ENCODE measurements around the gene MUSK. TPM values are rescaled to one million over a fixed set of nuclear protein-coding genes. Genes with fewer than 3 reads are reported as not detected.
A peak's percentile ranks its signal among the peaks of the same experiment; 100 is the strongest.

Gene MUSK
- total RNA-seq, 1 donor from 2014 or later = 0.24 TPM

DNA sequence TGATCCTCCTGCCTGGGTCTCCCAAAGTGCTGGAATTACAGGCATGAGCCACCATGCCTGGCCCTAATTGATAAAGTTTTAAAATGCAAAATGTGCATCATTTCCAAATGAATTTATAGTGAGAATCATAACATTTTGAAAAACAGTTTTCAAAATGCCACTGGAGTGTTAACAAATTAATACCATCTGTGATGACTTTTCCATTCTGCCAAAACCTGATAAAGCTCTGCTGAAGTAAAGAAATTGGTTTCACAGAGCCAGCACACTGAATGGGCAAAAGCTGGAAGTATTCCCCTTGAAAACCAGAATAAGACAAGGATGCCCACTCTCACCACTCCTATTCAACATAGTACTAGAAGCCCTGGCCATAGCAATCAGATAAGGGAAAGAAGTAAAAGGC lies 89.6 kb downstream of the MUSK start:
- peaks cover 3% of the 10 kb centered on the region for H3K4me1 Mint-ChIP-seq

DNA sequence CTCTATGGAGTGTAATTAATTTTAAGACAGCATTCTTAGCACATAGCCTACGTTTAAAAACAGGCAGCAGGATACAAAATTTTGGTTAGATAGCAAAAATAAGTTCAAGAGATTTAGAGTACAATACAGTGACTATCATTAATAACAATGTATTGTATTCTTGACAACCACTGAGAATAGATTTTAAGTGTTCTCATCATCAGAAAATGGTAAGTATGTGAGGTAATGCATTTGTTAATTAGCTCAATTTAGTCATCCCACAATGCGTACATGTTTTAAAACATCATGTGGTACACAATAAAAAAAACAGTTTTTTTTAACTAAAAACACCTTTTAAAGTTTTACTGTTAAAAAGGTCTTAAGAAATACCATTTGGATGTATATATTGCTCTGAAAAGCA lies 94.2 kb downstream of the MUSK start:
- no peaks in the 10 kb centered on the region for H3K4me1 ChIP-seq
- no peak overlapping the region for H3K4me3 ChIP-seq
- Mint-ChIP-seq H3K4me3 (no peak overlapping the region), H3K27ac (no peak overlapping the region), H3K4me1 (peaks cover 6% of the 10 kb centered on the region), H3K27me3 (ENCODE audit: insufficient read depth, low read depth) (peaks cover 2% of the 10 kb centered on the region), H3K36me3 (no peaks in the 10 kb centered on the region), H3K9me3 (peaks cover 11% of the 10 kb centered on the region)
- no peaks in the 10 kb centered on the region for H3F3A ChIP-seq (ENCODE audit: low read depth)
- no peak overlapping the region for H3K4me2 ChIP-seq
- no peak overlapping the region for H2AFZ ChIP-seq (replicated peaks)
- H4K20me1 ChIP-seq (ENCODE audit: low read depth) = no peaks in the 10 kb centered on the region
- no peaks in the 10 kb centered on the region for H3K36me3 ChIP-seq
- H3K9me3 ChIP-seq (ENCODE audit: low read depth) = no peaks in the 10 kb centered on the region
- no peak for DNase-seq (ENCODE audit: low spot score)
- H3K9ac ChIP-seq = no peak overlapping the region
- no peak overlapping the region for H3K27ac ChIP-seq
- H3K79me2 ChIP-seq (ENCODE audit: low read depth) = no peaks in the 10 kb centered on the region
- H3K27me3 ChIP-seq = no peaks in the 10 kb centered on the region
- TF ChIP-seq CTCF (IDR thresholded peaks at IDR 0.05) (no peak), EZH2phosphoT487 (IDR thresholded peaks at IDR 0.05) (no peak), EZH2 (IDR thresholded peaks at IDR 0.05) (no peak)

More for the DNA sequence above, 89.6 kb downstream of the MUSK start:
- Histone ChIP-seq H3K36me3 (no peaks in the 10 kb centered on the region), H3K4me1 (no peaks in the 10 kb centered on the region), H3K79me2 (ENCODE audit: low read depth) (no peaks in the 10 kb centered on the region), H3K9me3 (ENCODE audit: low read depth) (no peaks in the 10 kb centered on the region), H4K20me1 (ENCODE audit: low read depth) (no peaks in the 10 kb centered on the region), H3K9ac (no peak overlapping the region), H3K4me3 (no peak overlapping the region), H3F3A (ENCODE audit: low read depth) (no peaks in the 10 kb centered on the region), H3K27me3 (no peaks in the 10 kb centered on the region), H3K4me2 (no peak overlapping the region), H3K27ac (no peak overlapping the region), H2AFZ (replicated peaks) (no peak overlapping the region)
- no peak overlapping the region for H3K4me3 Mint-ChIP-seq
- no peak for DNase-seq (ENCODE audit: low spot score)
- H3K9me3 Mint-ChIP-seq = peaks cover 11% of the 10 kb centered on the region
- no peak overlapping the region for H3K27ac Mint-ChIP-seq
- H3K27me3 Mint-ChIP-seq (ENCODE audit: insufficient read depth, low read depth) = peaks cover 2% of the 10 kb centered on the region
- H3K36me3 Mint-ChIP-seq = no peaks in the 10 kb centered on the region
- TF ChIP-seq CTCF (IDR thresholded peaks at IDR 0.05) (no peak), EZH2 (IDR thresholded peaks at IDR 0.05) (no peak), EZH2phosphoT487 (IDR thresholded peaks at IDR 0.05) (no peak)

- Histone ChIP-seq H3K27me3 (no peaks in the 10 kb centered on the region), H2AFZ (replicated peaks) (no peak overlapping the region), H3K9me3 (ENCODE audit: low read depth) (no peaks in the 10 kb centered on the region), H3K4me3 (no peak overlapping the region), H3K9ac (no peak overlapping the region), H4K20me1 (ENCODE audit: low read depth) (no peaks in the 10 kb centered on the region), H3K79me2 (ENCODE audit: low read depth) (no peaks in the 10 kb centered on the region), H3K36me3 (no peaks in the 10 kb centered on the region), H3K27ac (no peak overlapping the region), H3F3A (ENCODE audit: low read depth) (no peaks in the 10 kb centered on the region), H3K4me1 (no peaks in the 10 kb centered on the region), H3K4me2 (no peak overlapping the region)
- Mint-ChIP-seq H3K36me3 (no peaks in the 10 kb centered on the region), H3K27me3 (ENCODE audit: insufficient read depth, low read depth) (peaks cover 2% of the 10 kb centered on the region), H3K4me1 (peaks cover 6% of the 10 kb centered on the region), H3K4me3 (no peak overlapping the region), H3K9me3 (peaks cover 9% of the 10 kb centered on the region), H3K27ac (peak overlapping the region; percentile 0)
- DNase-seq (ENCODE audit: low spot score) = no peak
- TF ChIP-seq EZH2 (IDR thresholded peaks at IDR 0.05) (no peak), CTCF (IDR thresholded peaks at IDR 0.05) (no peak), EZH2phosphoT487 (IDR thresholded peaks at IDR 0.05) (no peak)
These were observed 95.0 kb downstream of the MUSK start for GRCh38 chr9:110763568-110763967.

Data from neural progenitor cell (in vitro differentiated cells).